GM12875 (cell line): Measurements from ENCODE around the gene STAM2.
A peak's percentile ranks its signal among the peaks of the same experiment; 100 is the strongest.
"Not testable (repeated sequence)": the region's sequence is repeated elsewhere in the genome, so short reads cannot be mapped to it uniquely, and the experiment has no call there.

ENCODE experiments used
- H3K4me3 ChIP-seq: one replicate; pipeline ENCODE4 v1.5.1; 2011; ENCODE audit warnings: low read depth, low read length, control low read depth
- TF ChIP-seq, protein P1 (sequence below): IDR thresholded peaks from 2 replicates; pipeline ENCODE4 v1.5.1; 2011; ENCODE audit warnings: low read depth, mild to moderate bottlenecking, control low read depth, inconsistent platforms, low read length, moderate library complexity, borderline replicate concordance; ENCODE audit not compliant: insufficient read depth

Gene STAM2

DNA sequence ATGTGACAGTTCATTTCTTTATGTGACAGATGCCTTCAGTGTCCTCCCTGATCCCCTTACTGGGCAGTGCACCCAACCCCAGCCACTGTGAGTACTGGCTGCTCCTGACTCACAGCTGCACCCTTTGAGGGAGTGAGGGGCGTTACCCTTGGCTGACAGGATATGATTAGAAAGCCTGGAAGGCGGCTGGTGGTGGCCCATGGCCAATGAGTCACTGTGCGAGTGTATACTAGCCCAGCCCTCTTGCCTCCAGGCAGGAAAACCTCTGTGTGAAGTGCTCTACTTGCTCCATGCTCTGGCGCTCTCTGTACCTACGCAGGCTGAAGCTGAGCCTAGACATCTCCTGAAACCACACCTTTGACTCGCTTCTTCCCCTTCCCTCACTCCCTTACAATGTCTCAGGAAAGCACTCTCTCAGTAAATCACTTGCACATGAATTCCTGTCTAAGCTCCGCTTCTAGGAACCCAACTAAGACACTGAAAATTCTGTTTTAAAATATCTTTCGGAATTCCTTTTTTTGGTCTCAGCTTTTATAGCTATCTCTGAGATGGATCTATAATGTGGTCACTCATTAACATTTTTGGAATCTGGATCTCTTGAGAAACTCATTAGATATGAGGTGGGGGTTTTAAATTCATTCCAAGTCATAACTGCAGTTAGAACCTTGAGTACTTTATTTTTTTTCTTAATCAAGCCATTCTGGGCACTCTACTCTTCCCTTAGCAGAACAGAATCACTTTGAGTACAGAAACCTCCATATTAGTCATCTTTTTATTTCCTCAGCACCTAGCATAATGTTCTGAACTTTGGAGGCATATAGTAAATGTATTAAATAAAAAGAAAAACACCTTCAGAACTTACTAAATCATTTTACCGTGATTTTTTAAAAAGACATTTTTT, 25.3 kb upstream of the STAM2 start:
- H3K4me3 ChIP-seq, result no peak overlapping the region
- TF ChIP-seq, protein P1, sequence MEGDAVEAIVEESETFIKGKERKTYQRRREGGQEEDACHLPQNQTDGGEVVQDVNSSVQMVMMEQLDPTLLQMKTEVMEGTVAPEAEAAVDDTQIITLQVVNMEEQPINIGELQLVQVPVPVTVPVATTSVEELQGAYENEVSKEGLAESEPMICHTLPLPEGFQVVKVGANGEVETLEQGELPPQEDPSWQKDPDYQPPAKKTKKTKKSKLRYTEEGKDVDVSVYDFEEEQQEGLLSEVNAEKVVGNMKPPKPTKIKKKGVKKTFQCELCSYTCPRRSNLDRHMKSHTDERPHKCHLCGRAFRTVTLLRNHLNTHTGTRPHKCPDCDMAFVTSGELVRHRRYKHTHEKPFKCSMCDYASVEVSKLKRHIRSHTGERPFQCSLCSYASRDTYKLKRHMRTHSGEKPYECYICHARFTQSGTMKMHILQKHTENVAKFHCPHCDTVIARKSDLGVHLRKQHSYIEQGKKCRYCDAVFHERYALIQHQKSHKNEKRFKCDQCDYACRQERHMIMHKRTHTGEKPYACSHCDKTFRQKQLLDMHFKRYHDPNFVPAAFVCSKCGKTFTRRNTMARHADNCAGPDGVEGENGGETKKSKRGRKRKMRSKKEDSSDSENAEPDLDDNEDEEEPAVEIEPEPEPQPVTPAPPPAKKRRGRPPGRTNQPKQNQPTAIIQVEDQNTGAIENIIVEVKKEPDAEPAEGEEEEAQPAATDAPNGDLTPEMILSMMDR, result no peak

DNA sequence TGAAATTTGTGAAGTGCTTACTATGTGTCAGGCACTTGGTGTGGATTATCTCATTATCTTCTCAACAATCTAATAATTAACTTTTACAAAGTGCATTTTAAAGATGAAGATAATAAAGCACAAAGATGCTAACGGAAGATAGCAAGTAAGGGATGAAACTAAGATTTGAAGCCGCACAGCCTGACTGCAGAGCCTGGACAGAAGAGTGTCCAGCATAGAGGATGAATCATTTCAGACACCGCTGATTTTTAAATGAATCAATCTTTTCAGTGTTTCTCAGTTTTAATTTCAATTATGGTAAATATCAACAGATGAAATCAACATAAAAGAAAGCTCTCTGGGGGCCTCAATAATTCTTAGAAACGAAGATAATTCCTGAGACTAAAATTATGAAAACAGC, 24.5 kb upstream of the STAM2 start:
- TF ChIP-seq, protein P1, result no peak
- H3K4me3 ChIP-seq, result no peak overlapping the region

DNA sequence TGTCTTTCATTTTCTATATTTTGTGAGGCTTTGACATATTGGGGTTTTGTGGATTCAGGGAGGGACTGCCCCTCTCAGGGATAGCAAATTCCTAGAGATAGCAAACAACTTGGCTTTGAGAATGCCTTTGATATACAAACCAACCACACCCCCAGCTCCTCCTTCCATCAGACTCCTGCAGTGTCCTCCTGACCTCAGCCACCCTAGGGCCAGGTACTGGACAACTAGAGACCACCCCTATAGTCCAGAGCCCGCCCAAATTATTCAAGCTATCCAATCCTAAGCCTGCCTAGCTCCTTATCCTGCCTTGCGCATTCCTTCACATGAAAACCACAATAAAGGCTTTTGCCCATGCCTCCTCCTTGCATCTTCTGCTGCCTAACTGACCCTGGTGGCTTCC, 22.9 kb upstream of the STAM2 start:
- TF ChIP-seq, protein P1, result no peak

DNA sequence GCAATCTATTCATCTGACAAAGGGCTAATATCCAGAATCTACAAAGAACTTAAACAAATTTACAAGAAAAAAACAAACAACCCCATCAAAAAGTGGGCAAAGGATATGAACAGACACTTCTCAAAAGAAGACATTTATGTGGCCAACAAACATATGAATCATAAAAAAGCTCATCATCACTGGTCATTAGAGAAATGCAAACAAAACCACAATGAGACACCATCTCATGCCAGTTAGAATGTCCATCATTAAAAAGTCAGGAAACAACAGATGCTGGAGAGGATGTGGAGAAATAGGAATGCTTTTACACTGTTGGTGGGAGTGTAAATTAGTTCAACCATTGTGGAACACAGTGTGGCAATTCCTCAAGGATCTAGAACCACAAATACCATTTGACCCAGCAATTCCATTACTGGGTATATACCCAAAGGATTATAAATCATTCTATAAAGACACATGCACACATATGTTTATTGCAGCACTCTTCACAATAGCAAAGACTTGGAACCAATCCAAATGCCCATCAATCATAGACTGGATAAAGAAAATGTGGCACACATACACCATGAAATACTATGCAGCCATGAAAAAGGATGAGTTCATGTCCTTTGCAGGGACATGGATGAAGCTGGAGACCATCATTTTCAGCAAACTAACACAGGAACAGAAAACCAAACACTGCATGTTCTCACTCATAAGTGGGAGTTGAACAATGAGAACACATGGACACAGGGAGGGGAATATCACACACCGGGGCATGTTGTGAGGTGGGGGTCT, 22.1 kb upstream of the STAM2 start:
- H3K4me3 ChIP-seq, result not testable (repeated sequence)

More for the DNA sequence above, 22.9 kb upstream of the STAM2 start:
- H3K4me3 ChIP-seq, result no peak overlapping the region

DNA sequence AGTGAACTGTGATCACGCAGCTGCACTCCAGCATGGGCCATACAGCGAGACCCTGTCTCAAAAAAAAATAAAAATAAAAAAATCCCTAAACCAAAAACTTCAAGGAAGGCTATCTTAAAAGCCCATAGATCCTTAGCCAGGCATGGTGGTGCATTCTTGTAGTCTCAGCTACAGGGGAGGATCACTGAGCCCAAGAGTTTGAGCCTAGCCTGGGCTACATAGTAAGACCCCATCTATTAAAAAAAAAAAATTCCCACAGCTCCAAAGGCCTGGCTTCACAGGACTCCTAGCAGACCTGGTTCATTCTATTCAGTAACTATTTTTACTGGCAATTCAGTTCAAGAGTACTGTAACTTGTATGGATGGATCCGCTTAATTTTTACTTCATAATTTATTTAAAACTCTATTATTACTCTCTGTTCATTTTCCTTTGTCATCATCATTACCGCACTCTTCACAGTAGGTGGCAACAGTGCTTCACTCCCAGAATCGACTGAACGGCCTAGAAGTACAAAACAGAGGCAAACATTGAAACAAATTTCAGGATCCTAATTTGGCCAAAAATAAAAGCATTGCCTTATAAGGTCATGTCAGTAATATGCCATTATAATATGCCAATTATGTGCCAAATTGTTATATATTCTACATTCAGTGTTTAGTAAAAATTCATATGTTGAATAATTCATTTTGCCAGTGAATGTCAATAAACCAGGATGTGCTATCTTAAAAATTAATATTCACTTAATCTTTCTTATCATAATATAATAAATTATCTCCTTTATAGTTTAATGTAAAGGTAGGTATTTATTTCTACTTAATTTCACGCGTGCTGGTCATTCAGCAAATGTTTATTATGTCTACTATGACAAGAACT, 14.3 kb upstream of the STAM2 start:
- no peak overlapping the region for H3K4me3 ChIP-seq
- TF ChIP-seq, protein P1, result peak; percentile 67; the same call in 1 of the 2 replicates

DNA sequence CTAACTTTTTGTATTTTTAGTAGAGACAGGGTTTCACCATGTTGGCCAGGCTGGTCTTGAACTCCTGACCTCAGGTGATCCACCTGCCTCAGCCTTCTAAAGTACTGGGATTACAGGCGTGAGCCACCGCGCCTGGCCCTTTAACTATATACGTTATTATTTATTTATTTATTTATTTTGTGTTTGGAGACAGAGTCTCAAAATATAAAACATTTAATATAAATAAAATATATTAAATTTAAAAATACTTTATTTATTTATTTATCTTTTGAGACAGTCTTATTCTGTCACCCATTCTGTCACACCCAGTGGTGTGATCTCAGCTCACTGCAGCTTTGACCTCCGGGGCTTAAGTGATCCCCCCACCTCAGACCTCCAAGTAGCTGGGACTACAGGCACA, 11.2 kb upstream of the STAM2 start:
- H3K4me3 ChIP-seq, result not testable (repeated sequence)

DNA sequence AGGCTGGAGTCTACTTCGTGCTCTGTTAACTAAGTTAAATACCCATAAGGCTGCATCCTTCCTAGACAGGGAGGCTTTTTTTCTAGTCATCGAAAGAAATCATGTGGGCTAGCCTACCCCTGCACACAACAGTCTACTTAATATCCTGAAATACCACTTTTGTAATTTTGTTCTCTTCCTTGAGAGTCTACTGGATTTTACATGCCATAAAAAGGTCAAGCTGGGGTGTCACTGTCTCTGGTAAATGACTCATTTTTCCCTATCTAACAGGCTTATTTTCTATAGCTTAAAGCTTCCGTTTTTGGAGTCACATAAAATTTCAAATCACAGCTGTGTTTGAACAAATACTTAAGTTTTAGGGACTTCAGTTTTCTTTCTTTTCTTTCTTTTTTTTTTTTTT, 10.7 kb upstream of the STAM2 start:
- TF ChIP-seq, protein P1, result no peak
- no peak overlapping the region for H3K4me3 ChIP-seq
